ENCODE results near the gene ERAL1. TPM values are rescaled to one million over a fixed set of nuclear protein-coding genes. Genes with fewer than 3 reads are reported as not detected.

The ERAL1 gene
- total and polyA plus RNA-seq, 2 of the 4 experiments (the other 2 are of a cell fraction): 34.1 to 62.3 TPM

DNA sequence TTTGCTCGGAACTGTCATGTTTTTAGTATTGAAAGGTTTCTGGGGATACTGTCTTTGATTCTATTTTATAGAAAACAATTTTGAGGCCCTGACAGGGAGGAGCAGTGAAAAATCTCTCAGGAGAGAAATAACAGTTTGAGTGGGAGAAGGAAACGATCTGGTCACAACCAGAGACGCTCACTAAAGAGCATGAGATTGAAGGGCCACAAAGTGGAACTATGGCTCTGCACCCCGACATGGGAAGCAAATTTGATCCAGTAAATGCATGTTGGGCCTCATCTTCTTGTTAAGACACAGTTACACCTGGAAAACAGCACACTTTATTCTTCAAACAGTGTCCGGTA lies 492 bp downstream of the ERAL1 start:
- Histone ChIP-seq H2BK120ac (ENCODE audit: low read depth, low read length) (no peak overlapping the region), H3K23ac (ENCODE audit: low read depth, low read length) (peak overlapping the region; percentile 93; the same call in 1 of the 2 replicates), H4K20me1 (ENCODE audit: insufficient read depth, low read length) (no peaks in the 10 kb centered on the region), H4K5ac (ENCODE audit: low read depth, low read length) (peak overlapping the region; percentile 96), H3K14ac (replicated peaks; ENCODE audit: low read depth, low read length) (peak overlapping the region; percentile 86), H2AFZ (replicated peaks; ENCODE audit: low read length, poor library complexity) (peak overlapping the region; percentile 90), H3K56ac (ENCODE audit: extremely low read depth, insufficient read depth, low read length) (peak overlapping the region; percentile 53; the same call in 1 of the 2 replicates), H3K4me1 (ENCODE audit: control insufficient read depth, insufficient read depth, low read length) (no peaks in the 10 kb centered on the region), H3K36me3 (ENCODE audit: control insufficient read depth, insufficient read depth, low read length) (peaks cover 21% of the 10 kb centered on the region), H3K79me1 (ENCODE audit: low read depth in 1 of 2, low read length in 2 of 2) (peaks cover 15 to 16% of the 10 kb centered on the region in 2 experiments), H2BK20ac (ENCODE audit: low read depth, low read length) (no peak overlapping the region), H3K18ac (ENCODE audit: low read depth, low read length) (no peak overlapping the region), H3K9me3 (ENCODE audit: control insufficient read depth, insufficient read depth, low read length) (no peaks in the 10 kb centered on the region), H3K4ac (ENCODE audit: low read depth, low read length) (peak overlapping the region; percentile 82), H2BK5ac (ENCODE audit: low read depth, low read length, poor library complexity, severe bottlenecking) (no peak overlapping the region), H2AK5ac (ENCODE audit: low read depth, low read length) (no peak overlapping the region), H2AK9ac (replicated peaks; ENCODE audit: low read depth, low read length, poor library complexity) (peak overlapping the region; percentile 46), H2BK15ac (ENCODE audit: low read depth, low read length) (no peak overlapping the region), H3K9ac (ENCODE audit: low read depth, low read length) (peak overlapping the region; percentile 91), H3K4me2 (ENCODE audit: low read depth, low read length) (peak overlapping the region; percentile 98), H4K8ac (ENCODE audit: low read depth in 2 of 2, low read length in 2 of 2) (peak overlapping the region; percentile 92 to 98), H3K9me1 (ENCODE audit: insufficient read depth, low read length) (peaks cover 4% of the 10 kb centered on the region; the same call in 1 of the 2 replicates), H3K4me3 (ENCODE audit: insufficient read depth, low read depth, low read length) (peak overlapping the region; percentile 84), H4K91ac (ENCODE audit: insufficient read depth, low read depth, low read length) (peak overlapping the region; percentile 73; the same call in 1 of the 2 replicates), H3K27ac (ENCODE audit: insufficient read depth, low read length) (peak overlapping the region; percentile 84), H3K27me3 (ENCODE audit: control insufficient read depth, insufficient read depth, low read length) (no peaks in the 10 kb centered on the region)
- TF ChIP-seq MXI1 (IDR thresholded peaks at IDR 0.05; ENCODE audit: borderline replicate concordance, low read depth, low read length) (no peak), BHLHE40 (IDR thresholded peaks at IDR 0.05; ENCODE audit: low read depth, low read length) (no peak), POLR2A (IDR thresholded peaks at IDR 0.05; ENCODE audit: low read depth, low read length) (no peak), SMC3 (IDR thresholded peaks at IDR 0.05; ENCODE audit: low read depth, low read length) (no peak), NFE2L2 (IDR thresholded peaks at IDR 0.05; ENCODE audit: low read depth, low read length) (no peak), RAD21 (IDR thresholded peaks at IDR 0.05; ENCODE audit: low read length) (no peak), CEBPB (IDR thresholded peaks at IDR 0.05; ENCODE audit: low read depth, low read length) (no peak), MAFK (IDR thresholded peaks at IDR 0.05; ENCODE audit: low read depth, low read length) (no peak), RFX5 (IDR thresholded peaks at IDR 0.05; ENCODE audit: low read depth, low read length) (no peak), ELK1 (IDR thresholded peaks at IDR 0.05; ENCODE audit: borderline replicate concordance, low read depth, low read length) (no peak), MAZ (IDR thresholded peaks at IDR 0.05; ENCODE audit: borderline replicate concordance, low read depth, low read length) (no peak), FOS (IDR thresholded peaks at IDR 0.05; ENCODE audit: low read depth, low read length) (no peak), RCOR1 (IDR thresholded peaks at IDR 0.05; ENCODE audit: insufficient replicate concordance, low read length) (no peak), CHD1 (IDR thresholded peaks at IDR 0.05; ENCODE audit: low read depth, low read length) (no peak)
- TF ChIP-seq, protein P1, sequence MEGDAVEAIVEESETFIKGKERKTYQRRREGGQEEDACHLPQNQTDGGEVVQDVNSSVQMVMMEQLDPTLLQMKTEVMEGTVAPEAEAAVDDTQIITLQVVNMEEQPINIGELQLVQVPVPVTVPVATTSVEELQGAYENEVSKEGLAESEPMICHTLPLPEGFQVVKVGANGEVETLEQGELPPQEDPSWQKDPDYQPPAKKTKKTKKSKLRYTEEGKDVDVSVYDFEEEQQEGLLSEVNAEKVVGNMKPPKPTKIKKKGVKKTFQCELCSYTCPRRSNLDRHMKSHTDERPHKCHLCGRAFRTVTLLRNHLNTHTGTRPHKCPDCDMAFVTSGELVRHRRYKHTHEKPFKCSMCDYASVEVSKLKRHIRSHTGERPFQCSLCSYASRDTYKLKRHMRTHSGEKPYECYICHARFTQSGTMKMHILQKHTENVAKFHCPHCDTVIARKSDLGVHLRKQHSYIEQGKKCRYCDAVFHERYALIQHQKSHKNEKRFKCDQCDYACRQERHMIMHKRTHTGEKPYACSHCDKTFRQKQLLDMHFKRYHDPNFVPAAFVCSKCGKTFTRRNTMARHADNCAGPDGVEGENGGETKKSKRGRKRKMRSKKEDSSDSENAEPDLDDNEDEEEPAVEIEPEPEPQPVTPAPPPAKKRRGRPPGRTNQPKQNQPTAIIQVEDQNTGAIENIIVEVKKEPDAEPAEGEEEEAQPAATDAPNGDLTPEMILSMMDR (conservative IDR thresholded peaks at IDR 0.05; ENCODE audit: low read depth, low read length): no peak
- BruUV-seq (replicated peaks): no TSS peak
- ChIA-PET CTCF (no interaction called here), POLR2A (ENCODE audit: unreplicated experiment) (no interaction called here)
- in situ Hi-C loops (cut with MboI; ENCODE audit: low sequenced_read_pairs) (no loop called here), dilution Hi-C loops (cut with HindIII; ENCODE audit: low sequenced_read_pairs, unreplicated experiment) (no loop called here), intact Hi-C loops (cut with micrococcal nuclease) (loop anchor here (5.0 kb wide), 1 partner anchor 93 kb away; no protein-coding TSS in a partner anchor)
- ATAC-seq (ENCODE audit: low read depth) (no peak), DNase-seq (no peak)
- no CpG with 5 or more reads among the region's 5 CpGs for WGBS, 2 experiments (ENCODE audit: extremely low coverage in 2 of 2, insufficient read length in 1 of 2)
